Neural cell (in vitro differentiated cells): ENCODE data around the gene ERCC2. TPM values are rescaled to one million over a fixed set of nuclear protein-coding genes. Genes with fewer than 3 reads are reported as not detected.

Experiments used
- H2AFZ ChIP-seq: fragments of 200-600, 300-800 bp; sonication (generic), shearing (Covaris generic); 2 replicates; pipeline ENCODE4 v1.6.0; 2014; ENCODE audit warnings: low read depth, mild to moderate bottlenecking, antibody characterized with exemption, low read length, moderate library complexity
- H3F3A ChIP-seq: fragments of 200-600 bp; shearing (Covaris generic); 2 replicates; pipeline ENCODE4 v1.6.1; 2016; ENCODE audit warnings: mild to moderate bottlenecking, moderate library complexity, mixed read lengths, antibody characterized with exemption, low read length; ENCODE audit not compliant: insufficient read depth, poor library complexity, severe bottlenecking
- H3K27ac ChIP-seq: fragments of 200-600, 300-800 bp; sonication (generic), shearing (Covaris generic); 2 replicates; pipeline ENCODE4 v1.5.1; 2014; ENCODE audit warnings: mild to moderate bottlenecking, low read length, moderate library complexity
- H3K27me3 ChIP-seq: fragments of 300-800, 200-600 bp; sonication (generic), shearing (Covaris generic); 2 replicates; pipeline ENCODE4 v1.6.0; 2014; ENCODE audit warnings: mild to moderate bottlenecking, low read depth, low read length, moderate library complexity; ENCODE audit not compliant: insufficient read depth
- H3K36me3 ChIP-seq: fragments of 300-800, 200-600 bp; sonication (generic), shearing (Covaris generic); 2 replicates; pipeline ENCODE4 v1.5.1; 2014; ENCODE audit warnings: mild to moderate bottlenecking, antibody characterized with exemption, low read length, moderate library complexity; ENCODE audit not compliant: insufficient read depth
- H3K4me2 ChIP-seq: fragments of 300-800, 200-600 bp; sonication (generic), shearing (Covaris generic); 2 replicates; pipeline ENCODE4 v1.6.0; 2014; ENCODE audit warnings: mild to moderate bottlenecking, low read length
- H3K4me3 ChIP-seq: fragments of 300-800, 200-600 bp; sonication (generic), shearing (Covaris generic); 2 replicates; pipeline ENCODE4 v1.5.1; 2014; ENCODE audit warnings: mild to moderate bottlenecking, low read length, moderate library complexity
- H3K79me2 ChIP-seq: fragments of 200-600 bp; shearing (Covaris generic); replicated peaks from 2 replicates; pipeline ENCODE4 v1.6.0; 2014; ENCODE audit warnings: mild to moderate bottlenecking, low read length, moderate library complexity; ENCODE audit not compliant: insufficient read depth
- H3K9ac ChIP-seq: fragments of 300-800, 200-600 bp; sonication (generic), shearing (Covaris generic); 2 replicates; pipeline ENCODE4 v1.6.1; 2016; ENCODE audit warnings: mild to moderate bottlenecking, low read length, mixed read lengths
- H3K9me2 ChIP-seq: fragments of 200-600 bp; shearing (Covaris generic); 2 replicates; pipeline ENCODE4 v1.6.1; 2016; ENCODE audit warnings: mild to moderate bottlenecking, low read length, mixed read lengths; ENCODE audit not compliant: insufficient read depth
- H3K9me3 ChIP-seq: fragments of 200-600, 300-800 bp; sonication (generic), shearing (Covaris generic); 2 replicates; pipeline ENCODE4 v1.6.1; 2016; ENCODE audit warnings: mild to moderate bottlenecking, mixed run types, low read length, moderate library complexity, mixed read lengths
- H4K20me1 ChIP-seq: fragments of 200-600 bp; shearing (Covaris generic); 2 replicates; pipeline ENCODE4 v1.6.1; 2016; ENCODE audit warnings: mild to moderate bottlenecking, mixed run types; ENCODE audit not compliant: insufficient read depth
- EP300 ChIP-seq: fragments of 450-650 bp; conservative IDR thresholded peaks from 2 replicates; pipeline ENCODE4 v1.6.1; 2014; ENCODE audit warnings: antibody characterized with exemption, mild to moderate bottlenecking, moderate library complexity; ENCODE audit not compliant: poor library complexity, severe bottlenecking
- EZH2 ChIP-seq: fragments of 200-600, 300-800 bp; shearing (Covaris generic), sonication (generic); IDR thresholded peaks from 2 replicates; pipeline ENCODE4 v1.6.1; 2014; ENCODE audit warnings: antibody characterized with exemption, low read length, borderline replicate concordance, mild to moderate bottlenecking; ENCODE audit not compliant: insufficient read depth, poor library complexity, severe bottlenecking
- MXI1 ChIP-seq: fragments of 450-650 bp; conservative IDR thresholded peaks from 2 replicates; pipeline ENCODE4 v1.6.1; 2014; ENCODE audit warnings: antibody characterized with exemption, mild to moderate bottlenecking; ENCODE audit not compliant: poor library complexity, severe bottlenecking
- POLR2AphosphoS5 ChIP-seq: IDR thresholded peaks from 2 replicates; pipeline ENCODE4 v1.6.1; 2012
- RAD21 ChIP-seq: fragments of 450-650 bp; conservative IDR thresholded peaks from 2 replicates; pipeline ENCODE4 v1.6.1; 2014; ENCODE audit warnings: antibody characterized with exemption, mild to moderate bottlenecking, moderate library complexity
- REST ChIP-seq: IDR thresholded peaks from 2 replicates; pipeline ENCODE4 v1.6.1; 2012; ENCODE audit warnings: borderline replicate concordance
- SMC3 ChIP-seq: fragments of 450-650 bp; conservative IDR thresholded peaks from 2 replicates; pipeline ENCODE4 v1.6.1; 2014; ENCODE audit warnings: antibody characterized with exemption, mild to moderate bottlenecking, moderate library complexity; ENCODE audit not compliant: poor library complexity
- TAF1 ChIP-seq: IDR thresholded peaks from 2 replicates; pipeline ENCODE4 v1.6.1; 2012; ENCODE audit warnings: low read depth
- polyA plus RNA-seq: library from polyadenylated mRNA; depleted of rRNA; stranded (reverse); fragments of >200 nt; gene quantifications from 2 replicates; pipeline ENCODE4 v1.2.3, GENCODE V29; 2014
- TF ChIP-seq, protein P1 (sequence below): fragments of 450-650 bp; IDR thresholded peaks from 2 replicates; pipeline ENCODE4 v1.5.1; 2014; ENCODE audit warnings: antibody characterized with exemption, mild to moderate bottlenecking, moderate library complexity; ENCODE audit not compliant: poor library complexity, severe bottlenecking

Gene ERCC2
- polyA plus RNA-seq, 1 donor from 2014 or later = 28.8 TPM

- Histone ChIP-seq H3K9ac (no peak overlapping the region), H3K79me2 (no peaks in the 10 kb centered on the region), H3K9me2 (no peaks in the 10 kb centered on the region), H3K36me3 (no peaks in the 10 kb centered on the region), H3K9me3 (no peaks in the 10 kb centered on the region), H3K4me3 (no peak overlapping the region), H3F3A (no peaks in the 10 kb centered on the region), H2AFZ (no peak overlapping the region), H4K20me1 (no peaks in the 10 kb centered on the region), H3K27me3 (no peaks in the 10 kb centered on the region), H3K27ac (no peak overlapping the region), H3K4me2 (no peak overlapping the region)
- TF ChIP-seq REST (no peak), POLR2AphosphoS5 (no peak), RAD21 (no peak), MXI1 (no peak), EP300 (no peak), TAF1 (no peak), SMC3 (no peak), EZH2 (no peak)
- TF ChIP-seq, protein P1, sequence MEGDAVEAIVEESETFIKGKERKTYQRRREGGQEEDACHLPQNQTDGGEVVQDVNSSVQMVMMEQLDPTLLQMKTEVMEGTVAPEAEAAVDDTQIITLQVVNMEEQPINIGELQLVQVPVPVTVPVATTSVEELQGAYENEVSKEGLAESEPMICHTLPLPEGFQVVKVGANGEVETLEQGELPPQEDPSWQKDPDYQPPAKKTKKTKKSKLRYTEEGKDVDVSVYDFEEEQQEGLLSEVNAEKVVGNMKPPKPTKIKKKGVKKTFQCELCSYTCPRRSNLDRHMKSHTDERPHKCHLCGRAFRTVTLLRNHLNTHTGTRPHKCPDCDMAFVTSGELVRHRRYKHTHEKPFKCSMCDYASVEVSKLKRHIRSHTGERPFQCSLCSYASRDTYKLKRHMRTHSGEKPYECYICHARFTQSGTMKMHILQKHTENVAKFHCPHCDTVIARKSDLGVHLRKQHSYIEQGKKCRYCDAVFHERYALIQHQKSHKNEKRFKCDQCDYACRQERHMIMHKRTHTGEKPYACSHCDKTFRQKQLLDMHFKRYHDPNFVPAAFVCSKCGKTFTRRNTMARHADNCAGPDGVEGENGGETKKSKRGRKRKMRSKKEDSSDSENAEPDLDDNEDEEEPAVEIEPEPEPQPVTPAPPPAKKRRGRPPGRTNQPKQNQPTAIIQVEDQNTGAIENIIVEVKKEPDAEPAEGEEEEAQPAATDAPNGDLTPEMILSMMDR = no peak
Measured at GRCh38 chr19:45354241-45354842, 16.0 kb downstream of the ERCC2 start.

DNA sequence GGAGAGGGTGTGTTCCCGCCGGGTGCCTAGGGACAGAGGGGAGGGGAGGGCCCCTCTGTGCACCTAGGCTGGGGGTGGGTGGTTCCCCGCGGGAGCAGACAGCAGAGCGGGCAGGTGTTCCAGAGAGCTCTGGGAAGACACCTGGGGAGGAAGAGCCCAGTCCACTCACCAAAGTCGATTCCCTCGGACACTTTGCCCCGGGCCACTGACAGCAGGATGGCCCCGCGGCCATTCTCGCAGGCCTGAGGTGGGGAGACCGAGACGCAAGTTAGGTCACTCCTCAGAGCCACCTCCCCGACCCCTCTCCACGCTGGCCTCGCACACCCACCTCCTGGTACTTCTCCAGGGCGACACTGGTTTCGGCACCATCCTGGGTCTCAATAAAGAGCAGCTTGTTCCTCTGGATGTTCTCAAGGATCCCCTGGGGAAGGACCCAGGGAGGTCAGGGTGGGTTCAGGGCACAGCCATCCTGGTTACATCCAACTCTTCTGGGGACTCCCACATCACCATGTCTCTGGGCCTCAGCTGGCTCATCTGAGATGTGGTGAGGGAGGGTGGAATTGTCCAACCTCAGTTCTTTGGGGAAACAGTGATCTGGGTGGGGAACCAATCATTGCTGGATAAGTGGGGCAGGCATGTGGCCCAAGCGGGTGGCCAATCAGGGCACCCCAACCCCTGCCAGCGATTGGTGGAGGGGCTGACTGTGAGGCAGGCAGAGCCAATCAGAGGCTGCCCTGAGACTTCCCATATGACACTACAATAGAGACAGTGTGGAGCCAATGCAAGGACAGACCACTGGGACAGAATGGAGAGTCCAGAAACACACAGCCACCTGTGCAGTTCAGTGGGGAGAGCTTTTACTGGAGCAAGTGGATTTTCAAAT is 17.2 kb downstream of the ERCC2 start:
- Histone ChIP-seq H3K9me3 (no peaks in the 10 kb centered on the region), H3K9ac (no peak overlapping the region), H3K27ac (no peak overlapping the region), H3K9me2 (no peaks in the 10 kb centered on the region), H3K79me2 (no peaks in the 10 kb centered on the region), H3F3A (no peaks in the 10 kb centered on the region), H3K4me2 (no peak overlapping the region), H3K27me3 (no peaks in the 10 kb centered on the region), H4K20me1 (no peaks in the 10 kb centered on the region), H3K4me3 (no peak overlapping the region), H3K36me3 (no peaks in the 10 kb centered on the region), H2AFZ (no peak overlapping the region)
- TF ChIP-seq, protein P1 = no peak
- no peak for TF ChIP-seq SMC3
- no peak for TF ChIP-seq RAD21
- TF ChIP-seq POLR2AphosphoS5 = no peak
- no peak for TF ChIP-seq EP300
- TF ChIP-seq EZH2 = no peak
- no peak for TF ChIP-seq REST
- TF ChIP-seq TAF1 = no peak
- TF ChIP-seq MXI1 = no peak
